ENCODE results near the gene SLCO3A1. TPM values are rescaled to one million over a fixed set of nuclear protein-coding genes. Genes with fewer than 3 reads are reported as not detected.

SLCO3A1 gene
- total RNA-seq, 2 experiments from 2014 or later, result 29.5 to 30.4 TPM

GRCh38 chr15:92151168-92151567, 297.7 kb downstream of the SLCO3A1 start:
- DNase-seq, result no peak
- no peaks in the 10 kb centered on the region for H3K4me1 ChIP-seq (ENCODE audit: insufficient read depth, low read length)
- no peaks in the 10 kb centered on the region for H3K27me3 ChIP-seq (ENCODE audit: control insufficient read depth in 1 of 2, insufficient read depth in 2 of 2, low read length in 2 of 2)
- TF ChIP-seq CTCF (IDR thresholded peaks at IDR 0.05), result no peak
- ATAC-seq (ENCODE audit: poor library complexity), result no peak
- Mint-ChIP-seq H3K36me3 (ENCODE audit: low read depth) (peaks cover 99% of the 10 kb centered on the region), H3K4me3 (no peak overlapping the region), H3K4me1 (ENCODE audit: low read depth) (no peaks in the 10 kb centered on the region), H3K9me3 (no peaks in the 10 kb centered on the region), H3K27ac (no peak overlapping the region), H3K27me3 (no peaks in the 10 kb centered on the region)
- H3K36me3 ChIP-seq (ENCODE audit: insufficient read depth, low read length), result peaks cover 62% of the 10 kb centered on the region
- H3K27ac ChIP-seq (ENCODE audit: low read depth in 1 of 2, low read length in 2 of 2), result no peak overlapping the region
- intact Hi-C loops (cut with DNase I, micrococcal nuclease), result no loop called here
- POLR2A ChIA-PET, result no interaction called here
- H3K4me3 ChIP-seq (ENCODE audit: low read length), result no peak overlapping the region
- H3K9me3 ChIP-seq (ENCODE audit: control insufficient read depth in 1 of 2, insufficient read depth in 1 of 2, low read length in 2 of 2), result no peaks in the 10 kb centered on the region
- CTCF ChIA-PET, result no interaction called here

GRCh38 chr15:92151741-92152140, 298.2 kb downstream of the SLCO3A1 start:
- H3K9me3 ChIP-seq (ENCODE audit: control insufficient read depth in 1 of 2, insufficient read depth in 1 of 2, low read length in 2 of 2), result no peaks in the 10 kb centered on the region
- no peaks in the 10 kb centered on the region for H3K27me3 Mint-ChIP-seq
- intact Hi-C loops (cut with DNase I, micrococcal nuclease), result no loop called here
- H3K27me3 ChIP-seq (ENCODE audit: control insufficient read depth in 1 of 2, insufficient read depth in 2 of 2, low read length in 2 of 2), result no peaks in the 10 kb centered on the region
- no peaks in the 10 kb centered on the region for H3K4me1 ChIP-seq (ENCODE audit: insufficient read depth, low read length)
- TF ChIP-seq CTCF (IDR thresholded peaks at IDR 0.05), result no peak
- H3K4me3 Mint-ChIP-seq, result no peak overlapping the region
- no peaks in the 10 kb centered on the region for H3K9me3 Mint-ChIP-seq
- DNase-seq (no peak), ATAC-seq (ENCODE audit: poor library complexity) (no peak)
- H3K36me3 ChIP-seq (ENCODE audit: insufficient read depth, low read length), result peaks cover 59% of the 10 kb centered on the region
- no peak overlapping the region for H3K4me3 ChIP-seq (ENCODE audit: low read length)
- no peaks in the 10 kb centered on the region for H3K4me1 Mint-ChIP-seq (ENCODE audit: low read depth)
- CTCF ChIA-PET, result no interaction called here
- H3K27ac ChIP-seq (ENCODE audit: low read depth in 1 of 2, low read length in 2 of 2), result no peak overlapping the region
- POLR2A ChIA-PET, result no interaction called here
- no peak overlapping the region for H3K27ac Mint-ChIP-seq
- H3K36me3 Mint-ChIP-seq (ENCODE audit: low read depth), result peaks cover 97% of the 10 kb centered on the region

- Mint-ChIP-seq H3K27ac (no peak overlapping the region), H3K4me1 (ENCODE audit: low read depth) (no peaks in the 10 kb centered on the region), H3K9me3 (no peaks in the 10 kb centered on the region), H3K27me3 (no peaks in the 10 kb centered on the region), H3K4me3 (no peak overlapping the region), H3K36me3 (ENCODE audit: low read depth) (peaks cover 97% of the 10 kb centered on the region)
- H3K4me3 ChIP-seq (ENCODE audit: low read length), result no peak overlapping the region
- H3K36me3 ChIP-seq (ENCODE audit: insufficient read depth, low read length), result peaks cover 60% of the 10 kb centered on the region
- no peak overlapping the region for H3K27ac ChIP-seq (ENCODE audit: low read depth in 1 of 2, low read length in 2 of 2)
- intact Hi-C loops (cut with DNase I, micrococcal nuclease), result no loop called here
- DNase-seq (no peak), ATAC-seq (ENCODE audit: poor library complexity) (no peak)
- H3K27me3 ChIP-seq (ENCODE audit: control insufficient read depth in 1 of 2, insufficient read depth in 2 of 2, low read length in 2 of 2), result no peaks in the 10 kb centered on the region
- H3K4me1 ChIP-seq (ENCODE audit: insufficient read depth, low read length), result no peaks in the 10 kb centered on the region
- no peak for TF ChIP-seq CTCF (IDR thresholded peaks at IDR 0.05)
- CTCF ChIA-PET, result no interaction called here
- H3K9me3 ChIP-seq (ENCODE audit: control insufficient read depth in 1 of 2, insufficient read depth in 1 of 2, low read length in 2 of 2), result no peaks in the 10 kb centered on the region
- POLR2A ChIA-PET, result no interaction called here
Measured at GRCh38 chr15:92152983-92153382, 299.5 kb downstream of the SLCO3A1 start.

Measured in CD4-positive, alpha-beta T cell (primary cell).